Midbrain (tissue), 1 donor: ENCODE measurements around the gene SPRR5.

ENCODE experiments used
- DNase-seq: peaks from one replicate; lab custom pipeline; 2025; lab: John Stamatoyannopoulos, UW

Gene SPRR5

GRCh38 chr1:152946651-152947256, at the start of gene SPRR5:
Gene SPRR5 (plus strand): TSS chr1:152947206. CDS start chr1:152948555, 1,349 bp downstream.
- no peak for DNase-seq

- no peak for DNase-seq
Observed at GRCh38 chr1:152899027-152899426, 48.0 kb upstream of the SPRR5 start.

GRCh38 chr1:152899883-152900282, 47.1 kb upstream of the SPRR5 start:
- DNase-seq = no peak

- no peak for DNase-seq
Observed at GRCh38 chr1:152901631-152902030, 45.4 kb upstream of the SPRR5 start.

GRCh38 chr1:152902636-152903035, 44.4 kb upstream of the SPRR5 start:
- no peak for DNase-seq

- no peak for DNase-seq
Observed at GRCh38 chr1:152904688-152905440, 42.1 kb upstream of the SPRR5 start.

GRCh38 chr1:152906023-152906565, 40.9 kb upstream of the SPRR5 start:
- DNase-seq = no peak

- no peak for DNase-seq
Observed at GRCh38 chr1:152907686-152908601, 39.1 kb upstream of the SPRR5 start, which contains the start of gene IVL. Gene IVL (plus strand): TSS chr1:152908546. CDS start chr1:152909798, 1,252 bp downstream.

GRCh38 chr1:152909206-152909605, 37.8 kb upstream of the SPRR5 start:
- DNase-seq = no peak

GRCh38 chr1:152912471-152912870, 34.5 kb upstream of the SPRR5 start:
- no peak for DNase-seq

GRCh38 chr1:152912900-152913299, 34.1 kb upstream of the SPRR5 start:
- DNase-seq = no peak

GRCh38 chr1:152917794-152918193, 29.2 kb upstream of the SPRR5 start:
- DNase-seq = peak; percentile 7

- no peak for DNase-seq
Observed at GRCh38 chr1:152919071-152919470, 27.9 kb upstream of the SPRR5 start.

GRCh38 chr1:152924191-152924590, 22.8 kb upstream of the SPRR5 start:
- no peak for DNase-seq

GRCh38 chr1:152926091-152926490, 20.9 kb upstream of the SPRR5 start:
- no peak for DNase-seq

- no peak for DNase-seq
Observed at GRCh38 chr1:152928671-152929070, 18.3 kb upstream of the SPRR5 start.

GRCh38 chr1:152932170-152932811, 14.7 kb upstream of the SPRR5 start:
- DNase-seq = no peak

- DNase-seq = no peak
Observed at GRCh38 chr1:152933196-152933595, 13.8 kb upstream of the SPRR5 start.

GRCh38 chr1:152940614-152941013, 6.4 kb upstream of the SPRR5 start:
- no peak for DNase-seq

- no peak for DNase-seq
Observed at GRCh38 chr1:152941037-152941711, 5.8 kb upstream of the SPRR5 start.

GRCh38 chr1:152942161-152942560, 4.8 kb upstream of the SPRR5 start:
- no peak for DNase-seq
